Activated T-helper 1 cell treated with anti-CD3 and anti-CD28 coated beads, Interleukin-12 subunit alpha, Interleukin-12 subunit beta, Interleukin-2, Interleukin-4 antibody, amounts not matched to agents 30 ng/mL and 10 ng/mL and 1 ng/mL, durations not matched to agents 14 hours and 24 hours and 36 hours (primary cell): ENCODE results near the gene NOC4L. TPM values are rescaled to one million over a fixed set of nuclear protein-coding genes. Genes with fewer than 3 reads are reported as not detected.

Source experiments
- DNase-seq: peaks from one replicate; pipeline ENCODE4 v3.0.0; 2021; ENCODE audit warnings: low spot score
- H3K27ac Mint-ChIP-seq: one replicate; pipeline ENCODE4 v1.8.0; 2021; ENCODE audit warnings: mild to moderate bottlenecking, mixed read lengths
- H3K27me3 Mint-ChIP-seq: one replicate; pipeline ENCODE4 v1.8.0; 2022; ENCODE audit warnings: mild to moderate bottlenecking, moderate library complexity, mixed read lengths; ENCODE audit not compliant: insufficient read depth
- H3K36me3 Mint-ChIP-seq: one replicate; pipeline ENCODE4 v1.8.0; 2021; ENCODE audit warnings: low read depth, mixed read lengths
- H3K4me1 Mint-ChIP-seq: one replicate; pipeline ENCODE4 v1.8.0; 2021; ENCODE audit warnings: low read depth, mixed read lengths
- H3K4me3 Mint-ChIP-seq: one replicate; pipeline ENCODE4 v1.8.0; 2021; ENCODE audit warnings: mild to moderate bottlenecking, moderate library complexity, mixed read lengths
- H3K9me3 Mint-ChIP-seq: one replicate; pipeline ENCODE4 v1.8.0; 2021; ENCODE audit warnings: mixed read lengths
- intact Hi-C: fragments of 100-400 bp; cut with micrococcal nuclease; formaldehyde crosslinking; loops from one replicate; pipeline ENCODE4 v1.15.1; 2024
- total RNA-seq: library from RNA; stranded (reverse); gene quantifications from 2 replicates; pipeline ENCODE4 v1.2.3, GENCODE V29; 2022

Gene NOC4L
- total RNA-seq, 1 donor from 2014 or later, result 51.3 TPM

GRCh38 chr12:132174839-132175490 lies 30.7 kb downstream of the NOC4L start:
- intact Hi-C loops, result no loop called here
- peak overlapping the region; percentile 15 for H3K4me3 Mint-ChIP-seq
- peaks cover 20% of the 10 kb centered on the region for H3K4me1 Mint-ChIP-seq
- H3K27ac Mint-ChIP-seq, result no peak overlapping the region
- H3K27me3 Mint-ChIP-seq, result peaks cover 7% of the 10 kb centered on the region
- no peaks in the 10 kb centered on the region for H3K36me3 Mint-ChIP-seq
- no peak for DNase-seq
- no peaks in the 10 kb centered on the region for H3K9me3 Mint-ChIP-seq

GRCh38 chr12:132175496-132176384 lies 31.5 kb downstream of the NOC4L start:
- Mint-ChIP-seq H3K4me3 (no peak overlapping the region), H3K36me3 (no peaks in the 10 kb centered on the region), H3K9me3 (no peaks in the 10 kb centered on the region), H3K27me3 (peaks cover 7% of the 10 kb centered on the region), H3K27ac (no peak overlapping the region), H3K4me1 (peaks cover 20% of the 10 kb centered on the region)
- DNase-seq, result no peak
- intact Hi-C loops, result no loop called here

GRCh38 chr12:132176385-132176919 lies 32.2 kb downstream of the NOC4L start:
- Mint-ChIP-seq H3K4me1 (peaks cover 20% of the 10 kb centered on the region), H3K36me3 (no peaks in the 10 kb centered on the region), H3K27me3 (peaks cover 7% of the 10 kb centered on the region), H3K4me3 (no peak overlapping the region), H3K27ac (no peak overlapping the region), H3K9me3 (no peaks in the 10 kb centered on the region)
- DNase-seq, result no peak
- intact Hi-C loops, result no loop called here

DNA sequence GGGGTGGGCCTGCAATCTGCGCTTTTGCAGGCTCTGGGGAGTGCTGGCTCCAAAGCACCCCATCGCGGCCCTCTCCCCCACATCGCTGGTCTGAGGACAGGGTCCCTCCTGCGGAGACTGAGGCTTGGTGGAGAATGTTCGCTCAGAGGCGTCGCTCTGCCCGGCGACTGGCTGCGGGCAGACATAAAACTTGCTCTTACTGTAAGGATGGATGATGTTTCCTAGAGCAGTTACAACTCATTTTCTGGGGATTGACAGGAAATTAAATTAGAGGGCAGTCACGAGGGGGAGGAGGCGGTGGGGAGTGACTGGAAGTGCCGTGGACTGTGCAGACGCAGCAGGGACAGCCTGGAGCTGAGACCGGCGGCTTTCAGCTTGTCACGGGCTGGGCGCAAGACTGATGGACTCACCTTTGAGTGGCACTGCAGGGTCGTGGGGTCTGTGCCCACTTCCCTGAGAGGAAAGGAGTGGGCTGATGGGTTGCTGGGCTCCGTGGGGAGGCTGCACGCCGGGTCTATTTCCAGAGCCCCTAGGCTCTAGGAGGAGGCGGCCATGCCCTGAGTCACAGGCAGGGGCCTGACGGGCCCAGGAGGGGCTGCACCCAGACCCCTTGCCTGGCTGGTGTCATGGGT lies 32.8 kb downstream of the NOC4L start:
- Mint-ChIP-seq H3K4me1 (peaks cover 20% of the 10 kb centered on the region), H3K27ac (no peak overlapping the region), H3K9me3 (no peaks in the 10 kb centered on the region), H3K4me3 (no peak overlapping the region), H3K27me3 (peaks cover 7% of the 10 kb centered on the region), H3K36me3 (no peaks in the 10 kb centered on the region)
- intact Hi-C loops, result no loop called here
- no peak for DNase-seq

DNA sequence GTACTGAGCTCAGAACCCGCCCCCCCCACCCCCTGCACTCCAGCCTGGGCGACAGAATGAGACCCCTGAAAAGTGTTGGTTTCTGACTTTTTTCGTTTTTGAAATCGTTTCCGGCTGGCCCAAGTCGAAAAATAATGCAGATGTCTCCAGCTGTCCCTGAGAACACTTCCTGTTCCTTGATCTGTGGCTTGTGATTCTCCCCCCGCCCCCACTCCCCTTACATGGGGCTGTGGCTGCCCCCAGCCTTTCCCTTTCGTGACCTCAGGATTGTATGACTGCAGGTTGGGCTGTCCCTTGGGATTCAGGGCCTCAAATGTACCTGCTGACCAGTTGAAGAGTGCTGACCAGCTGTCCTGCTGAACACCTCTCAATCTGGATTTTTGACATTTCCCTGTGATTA lies 34.1 kb downstream of the NOC4L start:
- no peak for DNase-seq
- no peaks in the 10 kb centered on the region for H3K36me3 Mint-ChIP-seq
- H3K27ac Mint-ChIP-seq, result no peak overlapping the region
- no peak overlapping the region for H3K4me3 Mint-ChIP-seq
- peaks cover 10% of the 10 kb centered on the region for H3K27me3 Mint-ChIP-seq
- intact Hi-C loops, result no loop called here
- no peaks in the 10 kb centered on the region for H3K9me3 Mint-ChIP-seq
- peaks cover 14% of the 10 kb centered on the region for H3K4me1 Mint-ChIP-seq

GRCh38 chr12:132178801-132179401 lies 34.6 kb downstream of the NOC4L start:
- Mint-ChIP-seq H3K4me3 (peak overlapping the region; percentile 75), H3K4me1 (peaks cover 12% of the 10 kb centered on the region), H3K36me3 (no peaks in the 10 kb centered on the region), H3K27ac (peak overlapping the region; percentile 70), H3K9me3 (no peaks in the 10 kb centered on the region), H3K27me3 (peaks cover 10% of the 10 kb centered on the region)
- no peak for DNase-seq
- intact Hi-C loops, result loop anchor here (1.0 kb wide), 1 partner anchor 8 kb away; no protein-coding TSS in a partner anchor

- Mint-ChIP-seq H3K36me3 (no peaks in the 10 kb centered on the region), H3K27me3 (peaks cover 14% of the 10 kb centered on the region), H3K4me1 (peaks cover 12% of the 10 kb centered on the region), H3K27ac (no peak overlapping the region), H3K4me3 (no peak overlapping the region), H3K9me3 (no peaks in the 10 kb centered on the region)
- DNase-seq, result no peak
- intact Hi-C loops, result loop anchor here (1.0 to 10.0 kb wide), 3 partner anchors 8 to 705 kb away; partner anchors contain the start of genes CHFR and PUS1
These were observed 35.4 kb downstream of the NOC4L start for GRCh38 chr12:132179431-132180362.

DNA sequence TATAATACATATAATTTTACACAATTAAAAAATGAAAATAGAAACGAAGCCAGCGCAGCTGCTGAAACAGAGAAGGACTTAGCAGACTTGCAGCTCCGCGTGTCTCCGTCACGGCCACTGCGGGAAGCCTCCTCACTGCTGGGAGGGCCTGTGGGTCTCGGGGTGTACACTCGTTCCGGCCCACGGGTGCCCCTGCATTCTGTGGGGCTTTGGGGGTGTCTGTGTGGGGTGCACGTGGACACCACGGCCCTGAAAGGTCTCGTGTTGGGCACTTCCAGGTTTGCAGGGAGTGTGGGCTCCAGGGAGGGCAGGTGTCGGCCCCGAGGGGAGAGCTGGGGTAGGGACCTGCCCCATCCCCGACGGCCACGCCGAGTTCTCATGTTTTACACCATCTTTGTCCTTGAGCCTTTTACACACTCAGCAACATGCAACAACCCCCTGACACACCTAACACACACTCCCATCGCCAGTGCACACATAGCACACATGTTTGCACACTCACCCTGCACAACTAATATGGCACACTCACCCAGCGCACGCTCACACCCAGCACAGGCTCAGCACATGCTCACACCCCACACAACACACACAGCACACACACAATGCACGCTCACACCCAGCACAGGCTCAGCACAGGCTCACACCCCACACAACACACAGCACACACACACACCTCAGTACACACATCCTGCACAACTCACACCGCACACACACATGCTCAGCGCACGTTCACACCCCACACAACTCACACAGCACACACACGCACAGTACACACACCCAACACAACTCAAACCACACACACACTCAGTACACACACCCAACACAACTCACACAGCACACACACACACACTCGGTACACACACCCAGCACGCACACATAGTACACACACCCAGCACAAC lies 36.6 kb downstream of the NOC4L start:
- intact Hi-C loops, result loop anchor here (10.0 kb wide), 2 partner anchors 256 to 704 kb away; partner anchors contain the start of genes CHFR and PUS1
- no peak for DNase-seq
- Mint-ChIP-seq H3K4me3 (no peak overlapping the region), H3K36me3 (peaks cover 4% of the 10 kb centered on the region), H3K27ac (no peak overlapping the region), H3K9me3 (no peaks in the 10 kb centered on the region), H3K4me1 (peaks cover 21% of the 10 kb centered on the region), H3K27me3 (peaks cover 19% of the 10 kb centered on the region)

DNA sequence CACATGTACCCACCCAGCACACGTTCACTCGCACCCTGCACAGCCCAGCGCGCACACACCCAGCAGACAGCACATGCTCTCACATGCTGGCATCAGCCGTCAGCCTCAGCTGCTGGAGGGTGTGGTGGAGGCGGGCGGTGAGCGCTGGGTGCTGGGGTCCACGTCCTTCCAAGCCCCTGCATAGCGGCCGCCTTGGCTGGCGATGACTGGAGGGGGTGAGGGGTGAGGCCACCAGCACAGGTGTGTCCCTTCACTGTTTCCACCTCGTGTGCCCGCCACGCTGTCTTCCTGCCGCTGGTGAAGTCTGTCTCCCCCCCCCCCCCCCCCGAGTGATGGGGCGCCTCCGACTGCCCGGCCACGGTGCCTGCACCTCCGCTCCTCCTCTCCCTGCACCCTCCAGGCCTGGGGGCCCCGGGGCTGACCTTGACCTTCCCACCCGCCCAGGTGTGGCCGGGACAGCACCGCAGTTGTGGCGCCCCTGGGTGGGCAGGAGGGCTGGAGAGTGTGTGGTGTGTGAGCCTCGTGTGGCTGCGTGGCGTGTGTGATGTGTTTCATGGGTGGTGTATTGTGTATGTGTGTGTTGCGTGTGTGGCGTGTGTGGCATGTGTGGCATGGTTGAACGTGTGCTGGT lies 37.4 kb downstream of the NOC4L start:
- Mint-ChIP-seq H3K36me3 (peaks cover 6% of the 10 kb centered on the region), H3K27me3 (peaks cover 19% of the 10 kb centered on the region), H3K4me1 (peaks cover 28% of the 10 kb centered on the region), H3K27ac (no peak overlapping the region), H3K9me3 (no peaks in the 10 kb centered on the region), H3K4me3 (no peak overlapping the region)
- intact Hi-C loops, result loop anchor here (10.0 kb wide), 2 partner anchors 257 to 703 kb away; partner anchors contain the start of genes CHFR and PUS1
- no peak for DNase-seq

DNA sequence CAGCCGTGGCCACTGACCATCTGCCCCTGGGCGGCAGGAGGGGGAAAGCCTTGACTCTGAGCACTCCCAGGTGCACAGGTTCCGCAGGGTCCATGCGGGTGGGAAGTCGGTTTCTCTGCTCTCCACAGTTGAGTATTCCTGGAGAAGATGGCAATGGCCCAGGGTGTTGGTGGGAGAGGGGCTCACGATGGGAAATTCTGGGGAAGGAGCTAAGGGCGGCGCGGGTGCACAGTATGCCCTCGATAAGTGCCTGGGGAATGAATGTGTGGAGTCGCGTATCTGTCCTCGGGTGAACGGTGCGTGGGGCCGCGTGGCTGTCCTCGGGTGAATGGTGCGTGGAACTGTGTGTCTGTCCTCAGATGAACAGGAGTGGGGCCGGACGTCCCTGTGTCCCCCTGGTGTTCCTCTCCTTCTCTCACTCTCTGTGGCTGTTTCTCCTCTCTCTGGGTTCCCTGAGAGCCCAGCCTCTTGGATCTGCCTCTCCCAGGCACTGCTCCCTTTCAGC lies 38.0 kb downstream of the NOC4L start:
- H3K27ac Mint-ChIP-seq, result no peak overlapping the region
- H3K36me3 Mint-ChIP-seq, result peaks cover 6% of the 10 kb centered on the region
- H3K4me1 Mint-ChIP-seq, result peaks cover 33% of the 10 kb centered on the region
- no peaks in the 10 kb centered on the region for H3K9me3 Mint-ChIP-seq
- intact Hi-C loops, result loop anchor here (10.0 kb wide), 2 partner anchors 257 to 703 kb away; partner anchors contain the start of genes CHFR and PUS1
- peaks cover 19% of the 10 kb centered on the region for H3K27me3 Mint-ChIP-seq
- H3K4me3 Mint-ChIP-seq, result no peak overlapping the region
- no peak for DNase-seq
